NOMO-1 (cell line): ENCODE measurements around the gene DNAJC27.

Experiments used
- DNase-seq, 2 experiments: peaks; one replicate each; lab custom pipeline; 2025; ENCODE audit not compliant: unreplicated experiment in 2 of 2; lab: John Stamatoyannopoulos, UW

The DNAJC27 gene

DNA sequence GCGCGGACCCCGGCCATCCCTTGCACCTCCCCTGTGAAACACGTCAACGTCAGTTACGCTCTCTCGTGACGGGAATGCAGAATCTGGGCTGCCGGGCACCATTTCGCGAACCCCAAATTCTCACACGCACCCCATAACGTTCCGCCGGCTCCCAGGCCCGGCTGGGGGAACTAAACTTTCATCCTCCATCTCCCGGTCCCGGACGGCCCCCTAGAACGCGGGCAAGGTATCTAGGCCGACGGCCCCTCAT, 544 bp downstream of the DNAJC27 start:
- no peak for DNase-seq

DNA sequence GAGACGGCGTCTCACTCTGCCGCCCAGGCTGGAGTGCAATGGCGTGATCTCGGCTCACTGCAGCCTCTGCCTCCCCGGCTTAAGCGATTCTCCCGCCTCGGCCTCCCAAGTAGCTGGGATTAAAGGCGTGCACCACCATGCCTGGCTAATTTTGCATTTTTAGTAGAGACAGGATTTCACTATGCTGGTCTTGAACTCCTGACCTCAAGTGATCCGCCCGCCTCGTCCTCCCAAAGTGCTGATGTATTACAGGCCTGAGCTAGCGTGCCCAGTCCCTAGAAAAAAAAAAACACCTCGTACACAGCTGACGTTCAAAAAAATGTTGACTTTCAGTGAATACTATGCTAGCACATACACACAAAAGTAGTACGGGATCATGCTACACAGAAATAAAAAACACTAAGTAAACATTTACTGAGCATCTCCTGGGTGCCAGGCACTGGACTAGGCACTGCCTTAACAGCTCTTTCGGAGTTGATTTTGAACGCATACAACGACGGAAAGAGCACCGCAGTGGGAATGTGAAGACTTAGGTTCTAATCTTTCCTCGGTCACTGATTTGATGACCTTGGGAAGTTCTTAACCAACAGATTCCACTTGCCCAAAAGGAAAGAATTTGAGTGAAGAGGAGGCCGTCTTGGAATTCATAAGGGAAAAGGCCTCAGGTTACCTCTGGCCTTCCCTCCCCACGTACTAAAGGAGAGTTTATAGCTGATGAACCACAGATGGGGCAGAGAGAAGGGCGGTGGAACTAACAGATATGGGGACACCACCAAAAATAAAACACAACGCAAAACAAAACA, 1.1 kb downstream of the DNAJC27 start:
- peak in 1 of 2 experiments; percentile 16 for DNase-seq

GRCh38 chr2:24969784-24970183, 2.0 kb downstream of the DNAJC27 start:
- no peak for DNase-seq

DNA sequence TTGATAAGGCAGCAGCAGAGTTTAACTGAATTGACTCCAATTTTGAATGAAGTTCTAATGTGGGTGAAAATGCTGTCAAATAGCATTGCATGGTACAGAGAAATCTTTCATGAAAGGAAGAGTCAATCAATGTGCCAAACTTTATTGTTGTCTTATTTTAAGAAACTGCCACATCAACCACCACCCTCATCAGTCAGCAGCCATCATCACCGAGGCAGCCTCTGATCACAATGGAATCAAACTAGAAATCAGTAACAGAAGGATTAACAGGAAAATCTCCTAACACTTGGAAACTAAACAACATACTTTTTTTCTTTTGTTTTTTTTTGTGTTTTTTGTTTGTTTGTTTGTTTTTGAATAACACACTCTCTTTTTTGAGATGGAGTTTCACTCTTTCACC, 9.9 kb downstream of the DNAJC27 start:
- no peak for DNase-seq

GRCh38 chr2:24959761-24960160, 12.0 kb downstream of the DNAJC27 start:
- no peak for DNase-seq

DNA sequence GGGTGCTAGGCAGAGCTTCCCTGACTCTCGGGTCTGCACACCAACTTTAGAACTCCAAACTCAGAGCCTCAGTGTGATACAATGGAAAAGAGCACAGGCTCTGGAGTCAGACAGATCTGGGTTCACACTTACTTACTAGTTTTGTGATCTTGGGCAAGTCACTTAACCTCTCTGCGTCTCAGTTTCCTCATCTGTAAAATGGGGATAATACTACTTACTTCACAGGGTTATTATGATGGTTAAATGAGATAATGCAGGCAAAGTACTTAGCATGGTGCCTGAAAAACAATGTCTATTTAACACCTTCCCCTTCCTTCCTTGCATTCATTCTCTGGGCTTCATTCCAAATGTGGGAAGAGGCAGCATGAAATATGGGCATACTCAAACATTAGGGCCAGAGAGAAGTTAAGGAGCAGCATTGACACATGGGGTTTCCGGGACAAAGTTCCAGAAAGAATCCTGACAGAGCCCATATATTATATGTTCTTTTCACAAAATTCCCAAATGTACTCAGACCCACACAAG, 13.3 kb downstream of the DNAJC27 start:
- no peak for DNase-seq

DNA sequence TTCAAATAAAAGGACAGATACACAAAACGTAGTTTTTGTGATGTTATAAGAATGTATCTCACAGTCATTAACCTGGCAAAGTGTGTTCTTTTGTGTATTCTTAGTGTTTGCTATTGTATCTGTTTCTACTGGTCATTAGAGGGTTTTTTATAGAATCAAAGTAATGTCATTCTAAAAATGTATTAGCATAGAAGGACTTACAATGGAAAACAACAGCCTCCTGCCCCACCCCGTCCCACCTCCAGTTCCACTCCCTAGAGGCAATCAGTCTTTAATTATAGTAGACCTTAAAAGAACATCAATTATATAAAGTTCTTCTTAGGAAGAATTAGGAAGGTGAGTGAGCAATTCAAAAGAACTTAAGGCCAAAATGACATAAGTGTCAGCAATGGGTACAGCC, 13.8 kb downstream of the DNAJC27 start:
- no peak for DNase-seq

DNA sequence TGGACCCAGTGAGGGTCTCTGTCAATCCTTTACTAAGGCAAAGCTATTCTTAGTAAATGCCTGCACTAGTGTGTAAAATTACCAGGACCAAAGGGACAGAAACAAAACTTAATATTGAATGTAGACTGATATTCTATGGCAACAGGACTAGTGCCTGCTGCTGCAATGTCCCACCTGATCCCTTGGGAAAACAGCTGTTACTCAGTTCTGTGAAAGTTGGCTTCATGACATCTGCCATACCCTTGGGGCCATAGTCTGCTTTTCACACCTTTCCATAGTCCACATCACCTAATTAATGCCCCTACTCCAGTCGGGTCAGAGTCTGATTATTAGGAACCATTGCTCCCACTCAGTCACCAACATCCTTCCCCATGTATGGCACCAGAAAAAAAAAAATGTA, 14.5 kb downstream of the DNAJC27 start:
- DNase-seq, result no peak

- no peak for DNase-seq
Measured at GRCh38 chr2:24955921-24956320, 15.8 kb downstream of the DNAJC27 start.

DNA sequence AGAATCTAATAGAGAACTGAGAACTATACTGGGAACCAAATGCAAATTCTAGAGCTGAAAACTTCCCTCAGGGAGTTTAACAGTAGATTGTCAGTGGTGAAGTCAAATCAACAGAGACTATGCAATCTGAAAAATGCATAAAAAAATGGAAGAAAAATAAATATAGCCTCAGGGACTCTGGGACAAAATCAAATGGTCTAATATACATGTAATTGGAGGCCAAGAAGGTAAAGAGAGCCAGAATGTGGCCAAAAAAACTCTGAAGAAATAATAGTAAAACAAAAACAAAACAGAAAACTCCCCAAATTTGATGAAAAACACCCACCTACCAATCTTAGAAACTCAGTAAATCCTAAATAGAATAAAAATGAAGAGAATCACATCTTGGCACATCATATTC, 16.5 kb downstream of the DNAJC27 start:
- no peak for DNase-seq

- DNase-seq, result no peak
Measured at GRCh38 chr2:24950102-24950501, 21.7 kb downstream of the DNAJC27 start.

DNA sequence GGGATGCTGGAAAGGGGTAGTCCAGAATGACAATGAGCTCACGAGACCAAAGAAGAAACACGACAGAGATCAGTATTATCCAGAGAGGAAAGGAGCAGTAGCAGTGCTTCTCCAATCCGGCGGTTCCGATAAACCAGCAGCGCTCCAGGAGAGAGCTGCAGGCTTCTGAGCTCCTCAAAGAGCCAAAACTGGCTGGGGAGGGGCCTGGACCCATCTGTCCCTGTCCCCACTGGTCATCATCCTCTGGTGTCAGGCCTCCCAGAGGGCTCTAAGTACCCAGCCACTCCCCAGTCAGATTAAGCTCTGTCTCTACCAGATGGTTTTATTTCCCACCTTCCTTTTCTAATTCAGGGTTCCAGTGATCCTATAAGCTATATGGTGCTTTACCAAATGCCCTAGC, 23.2 kb downstream of the DNAJC27 start:
- no peak for DNase-seq

DNA sequence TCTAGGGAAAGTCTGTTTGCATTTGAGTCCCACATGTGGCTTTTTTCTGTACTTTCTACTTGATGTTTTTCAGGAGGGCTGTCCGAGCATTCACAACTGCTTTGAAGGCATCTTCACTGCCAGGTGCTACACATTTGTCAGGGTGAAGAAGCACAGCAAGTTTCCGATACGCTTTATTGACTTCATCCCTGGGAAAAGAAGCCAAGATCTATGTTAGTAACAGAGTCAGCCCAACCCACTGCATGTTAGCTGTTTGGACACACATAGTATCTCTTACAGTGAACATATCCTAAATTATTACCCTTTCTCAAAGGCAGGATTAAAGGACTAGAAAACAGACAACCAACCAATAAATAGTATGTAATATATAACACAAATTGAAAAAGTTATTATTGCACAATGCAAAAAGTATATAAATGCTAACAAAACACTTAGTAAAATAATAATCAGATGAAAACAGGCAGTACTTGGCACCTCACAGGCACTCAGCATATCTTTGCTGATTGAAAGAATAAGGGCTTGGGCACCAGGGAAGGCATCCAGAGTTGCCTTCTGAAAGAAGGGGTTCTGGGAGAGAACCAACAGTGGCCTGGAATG, 24.1 kb downstream of the DNAJC27 start:
- no peak for DNase-seq

DNA sequence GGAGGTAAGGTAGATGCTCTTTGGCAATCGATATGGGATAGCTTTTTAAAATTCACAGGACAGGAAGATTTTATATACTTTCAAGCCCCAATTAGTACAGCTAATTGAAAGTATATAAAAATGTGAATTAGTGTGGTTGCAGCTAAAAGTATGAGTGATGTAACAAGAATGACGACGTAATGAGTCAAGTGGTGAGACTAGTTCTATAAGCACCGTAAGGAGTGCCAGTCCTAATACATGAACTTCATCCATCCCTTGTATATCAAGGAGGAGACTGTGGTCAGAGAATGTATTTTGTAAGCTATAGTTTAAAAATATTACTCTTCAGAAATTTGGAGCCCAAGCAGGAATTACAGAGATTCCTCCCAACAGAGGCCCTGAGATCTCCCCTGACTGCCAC, 25.8 kb downstream of the DNAJC27 start:
- DNase-seq, result no peak

DNA sequence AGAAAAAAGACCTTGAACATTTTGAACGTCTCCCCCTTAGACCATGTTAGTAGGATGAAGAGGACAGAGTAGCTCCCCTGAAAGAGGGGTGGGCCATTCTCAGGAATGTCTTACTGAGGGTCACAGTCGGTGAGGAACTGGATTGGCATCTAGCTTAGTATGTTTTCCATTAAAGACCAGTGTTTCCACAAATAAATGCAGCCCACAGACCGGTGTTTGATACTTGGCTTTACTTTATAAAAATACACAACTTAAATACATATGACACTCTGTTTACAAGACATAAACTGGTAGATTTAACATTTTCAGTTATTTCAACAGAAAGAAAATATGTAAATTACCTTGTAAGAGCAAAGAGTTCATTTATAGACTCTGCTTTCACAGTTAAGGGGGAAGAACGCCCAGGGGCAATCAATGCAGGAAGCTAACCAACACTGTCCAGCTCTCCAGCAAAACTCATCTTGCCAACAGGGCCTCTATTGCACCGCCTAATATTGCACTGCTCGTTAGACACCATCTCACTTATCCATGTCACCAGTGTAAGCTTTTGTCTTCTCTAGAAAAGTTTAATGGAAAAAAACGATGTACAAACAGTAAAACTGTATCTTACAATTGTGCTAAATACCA, 28.2 kb downstream of the DNAJC27 start:
- DNase-seq, result no peak

DNA sequence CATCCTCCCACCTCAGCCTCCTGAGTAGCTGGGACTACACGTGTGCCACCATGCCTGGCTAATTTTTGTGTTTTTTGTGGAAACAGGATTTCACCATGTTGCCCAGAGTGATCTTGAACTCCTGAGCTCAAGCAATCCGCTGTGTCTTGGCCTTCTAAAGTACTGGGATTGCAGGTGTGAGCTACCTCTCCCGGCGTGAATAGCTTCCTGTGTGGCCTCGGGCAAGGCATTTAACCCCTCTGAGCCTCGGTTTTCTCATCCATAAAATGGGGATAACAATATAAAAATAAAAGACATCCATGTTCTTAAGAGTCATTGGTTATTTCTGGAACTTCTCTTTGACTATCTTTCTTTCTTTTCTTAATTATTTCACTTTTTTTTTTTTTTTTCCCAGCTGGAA, 32.4 kb downstream of the DNAJC27 start:
- DNase-seq, result no peak

- DNase-seq, result no peak
Measured at GRCh38 chr2:24937236-24937635, 34.5 kb downstream of the DNAJC27 start.

DNA sequence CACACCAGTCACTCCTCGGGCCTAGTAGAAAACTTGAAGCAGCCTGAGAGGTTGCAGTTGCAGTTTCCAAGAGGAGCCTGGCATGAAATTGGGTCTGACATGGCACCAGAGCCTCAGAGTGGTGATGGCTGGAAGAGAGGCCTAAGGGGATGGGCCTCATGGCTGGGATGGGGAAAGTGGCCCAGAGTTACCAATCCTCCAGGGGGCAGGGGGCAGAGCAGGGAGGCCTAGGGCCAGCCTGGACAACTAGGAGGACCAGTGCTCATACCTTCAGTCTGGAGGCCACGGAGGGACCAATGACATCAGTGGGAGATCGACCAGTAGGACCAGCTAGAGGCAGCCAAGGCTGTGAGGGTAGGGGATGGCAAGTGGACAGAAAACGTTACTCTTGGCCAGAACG, 36.6 kb downstream of the DNAJC27 start:
- no peak for DNase-seq

- DNase-seq, result no peak
Measured at GRCh38 chr2:24932715-24933114, 39.0 kb downstream of the DNAJC27 start.

GRCh38 chr2:24930768-24931167, 41.0 kb downstream of the DNAJC27 start:
- DNase-seq, result peak; percentile 14 to 19

DNA sequence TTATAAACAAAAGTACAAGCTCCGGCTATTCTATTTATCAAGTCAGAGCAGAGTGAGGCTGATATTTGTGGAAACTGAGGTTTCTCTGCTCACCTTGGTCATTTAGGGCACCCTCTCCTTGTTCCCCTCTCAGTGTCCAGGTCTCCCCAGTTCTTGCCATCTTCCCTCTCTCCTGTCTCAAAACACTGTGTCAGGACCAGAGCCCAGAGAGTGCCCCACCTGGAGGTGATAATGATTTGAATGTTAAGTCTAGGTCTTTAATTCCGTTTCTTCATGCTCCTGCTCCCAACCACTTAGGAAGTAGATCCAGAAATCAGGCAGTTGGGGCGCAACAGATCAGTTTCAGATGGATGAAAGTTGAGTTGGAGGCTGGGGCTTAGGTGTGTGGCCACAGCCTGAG, 42.5 kb downstream of the DNAJC27 start:
- no peak for DNase-seq

- no peak for DNase-seq
Measured at GRCh38 chr2:24928036-24928435, 43.7 kb downstream of the DNAJC27 start.
